Transverse colon (tissue), 4 donors: Measurements from ENCODE around the gene DCP1A.

Experiments
- CTCF ChIP-seq, 5 experiments: fragments of 200-600 bp in 3 of 5; fragments of 450-650 bp in 2 of 5; sonication (generic) in 3 of 5; IDR thresholded peaks; 1 replicate in 2 of 5; 2 replicates in 3 of 5; pipeline ENCODE4 v1.5.1; 2016 to 2017; ENCODE audit warnings: antibody characterized with exemption in 5 of 5, inconsistent platforms in 3 of 5, mild to moderate bottlenecking in 2 of 5, moderate library complexity in 1 of 5
- POLR2A ChIP-seq: fragments of 450-650 bp; IDR thresholded peaks from one replicate; pipeline ENCODE4 v1.6.1; 2016; ENCODE audit warnings: antibody characterized with exemption, mild to moderate bottlenecking, moderate library complexity
- POLR2AphosphoS5 ChIP-seq, 3 donors: sonication (generic); formaldehyde crosslinking; IDR thresholded peaks; one replicate each; pipeline ENCODE4 v1.6.1; 2016; ENCODE audit warnings: antibody characterized with exemption in 3 of 3

- no peak for TF ChIP-seq CTCF (IDR thresholded peaks at IDR 0.05)
- no peak for TF ChIP-seq POLR2AphosphoS5 (IDR thresholded peaks at IDR 0.05)
- TF ChIP-seq POLR2A = no peak
Measured at GRCh38 chr3:53248161-53248560, 99.2 kb downstream of the DCP1A start.
